Measurements from ENCODE around the gene ZNF584.
A peak's percentile ranks its signal among the peaks of the same experiment; 100 is the strongest.
"Not testable (repeated sequence)": the region's sequence is repeated elsewhere in the genome, so short reads cannot be mapped to it uniquely, and the experiment has no call there.

ZNF584 gene

DNA sequence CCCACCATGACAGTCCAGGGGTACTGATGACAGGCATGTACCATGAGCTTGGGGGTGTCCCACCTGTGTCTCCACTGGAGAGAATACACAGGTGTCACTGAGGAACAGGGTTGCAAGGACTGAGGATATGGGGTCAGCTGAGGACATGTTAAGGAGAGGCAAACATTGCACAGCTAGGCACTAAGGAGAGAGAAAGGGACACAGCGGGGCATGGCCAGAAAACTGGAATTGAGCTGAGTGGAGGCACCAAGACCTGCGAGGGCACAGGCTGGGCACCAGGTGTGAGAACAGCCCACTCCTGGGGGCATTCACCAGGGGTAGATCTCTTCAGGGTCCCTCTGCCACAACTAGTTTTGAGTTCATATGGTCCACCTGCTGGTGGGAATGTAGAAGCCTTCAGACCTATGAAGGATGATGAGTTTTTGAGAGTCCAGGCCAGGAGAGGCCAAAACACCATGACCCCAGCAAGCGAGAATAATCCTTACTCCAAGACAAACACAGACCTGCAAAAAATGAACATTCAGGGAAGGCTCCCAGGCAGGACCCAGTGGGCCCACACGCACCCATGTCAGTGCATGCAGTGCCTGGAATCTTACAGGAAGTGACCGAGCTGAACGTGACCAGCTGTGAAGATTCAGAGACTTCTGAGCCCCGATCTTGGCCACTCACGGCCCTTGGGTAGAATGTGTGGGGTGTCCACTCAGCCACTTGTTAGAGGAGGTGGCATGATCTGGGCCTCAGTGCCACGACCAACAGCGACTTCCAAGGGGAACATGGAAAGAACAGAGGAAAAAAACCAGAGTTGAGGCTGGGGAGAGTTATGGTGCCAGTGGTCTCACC lies 1.4 kb upstream of the ZNF584 start:
- DNase-seq = no peak

DNA sequence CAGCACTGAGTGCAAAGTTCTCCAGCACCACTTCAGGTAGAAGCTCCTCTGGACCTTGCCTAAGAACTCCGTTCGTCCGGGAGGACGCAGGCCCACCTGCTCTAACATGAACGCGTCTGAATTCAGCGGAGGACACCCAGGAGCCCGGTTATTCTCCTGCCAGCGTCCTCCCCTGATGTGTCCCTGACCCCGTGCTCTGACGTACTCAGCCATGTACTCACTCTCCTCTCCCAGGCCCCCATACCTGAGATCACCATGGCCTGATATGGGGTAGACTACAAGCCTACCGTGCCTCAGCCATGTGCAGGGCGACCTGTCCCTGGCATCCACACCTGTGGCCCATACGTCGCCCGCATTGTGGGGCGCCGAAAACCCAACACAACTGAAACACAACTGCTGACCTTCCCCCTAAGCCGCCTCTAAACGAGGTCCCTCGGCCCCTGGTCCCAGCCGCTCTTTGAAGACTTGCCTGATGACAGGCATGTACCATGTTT lies 744 bp upstream of the ZNF584 start:
- no peak for DNase-seq

DNA sequence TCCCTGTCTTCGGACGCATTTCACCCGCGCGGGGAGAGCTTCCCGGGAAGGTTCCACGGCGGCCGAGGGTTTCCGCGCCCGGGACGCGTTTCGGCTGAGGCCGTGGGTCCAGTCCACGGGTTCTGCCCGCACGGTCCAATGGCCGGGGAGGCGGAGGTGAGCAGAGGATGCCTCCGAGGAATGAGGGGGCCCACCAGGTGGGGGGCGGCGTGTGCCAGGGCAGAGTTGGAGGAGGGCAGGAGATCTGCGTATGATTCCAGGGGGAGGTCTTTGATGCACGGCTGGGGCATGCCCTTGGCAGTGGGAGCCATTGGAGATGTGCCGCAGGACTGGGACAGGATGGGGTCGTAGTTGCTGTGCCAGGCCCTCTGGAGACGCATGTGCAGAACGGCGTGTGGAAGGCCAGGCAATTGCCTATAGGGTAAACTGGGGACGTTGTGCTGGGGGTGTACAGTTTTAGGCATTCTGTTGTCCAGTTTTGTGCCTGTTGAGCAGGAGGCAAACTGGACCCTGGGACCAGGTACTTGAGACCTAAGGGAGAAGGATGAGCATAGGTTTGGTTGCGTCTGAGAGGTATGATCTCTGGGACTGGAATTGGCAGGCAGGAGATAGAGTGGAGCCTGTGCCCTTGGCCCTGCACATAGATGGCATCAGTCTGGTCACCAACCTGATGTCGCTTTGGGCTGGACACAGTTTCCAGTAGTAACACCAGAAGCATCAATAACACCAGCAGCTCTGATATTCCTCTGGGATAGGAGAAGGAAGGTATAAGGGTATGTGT lies 751 bp downstream of the ZNF584 start:
- no peak for DNase-seq

DNA sequence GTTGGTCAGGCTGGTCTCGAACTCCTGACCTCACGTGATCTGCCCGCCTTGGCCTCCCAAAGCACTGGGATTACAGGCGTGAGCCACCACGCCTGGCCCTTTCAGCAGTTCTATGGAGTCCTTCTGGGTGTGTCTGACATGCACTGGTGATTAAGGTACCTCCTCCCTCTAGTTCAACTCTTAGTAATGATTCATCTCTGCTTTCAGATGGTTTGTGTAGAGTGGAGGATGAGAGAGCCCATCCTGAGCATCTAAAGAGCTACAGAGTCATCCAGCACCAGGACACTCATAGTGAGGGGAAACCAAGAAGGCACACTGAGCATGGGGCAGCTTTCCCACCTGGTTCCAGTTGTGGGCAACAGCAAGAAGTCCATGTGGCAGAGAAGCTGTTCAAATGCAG lies 8.2 kb downstream of the ZNF584 start:
- no peak for DNase-seq

DNA sequence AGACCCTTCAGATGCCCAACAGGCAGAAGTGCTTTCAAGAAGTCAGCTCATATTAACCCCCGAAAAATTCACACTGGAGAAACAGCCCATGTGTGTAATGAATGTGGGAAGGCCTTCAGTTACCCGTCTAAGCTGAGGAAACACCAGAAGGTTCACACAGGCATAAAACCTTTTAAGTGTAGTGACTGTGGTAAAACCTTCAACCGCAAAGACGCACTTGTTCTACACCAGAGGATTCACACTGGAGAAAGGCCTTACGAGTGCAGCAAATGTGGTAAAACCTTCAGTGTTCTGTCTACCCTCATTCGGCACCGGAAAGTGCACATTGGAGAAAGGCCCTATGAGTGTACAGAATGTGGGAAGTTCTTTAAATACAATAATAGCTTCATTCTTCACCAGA lies 8.6 kb downstream of the ZNF584 start:
- DNase-seq = no peak

DNA sequence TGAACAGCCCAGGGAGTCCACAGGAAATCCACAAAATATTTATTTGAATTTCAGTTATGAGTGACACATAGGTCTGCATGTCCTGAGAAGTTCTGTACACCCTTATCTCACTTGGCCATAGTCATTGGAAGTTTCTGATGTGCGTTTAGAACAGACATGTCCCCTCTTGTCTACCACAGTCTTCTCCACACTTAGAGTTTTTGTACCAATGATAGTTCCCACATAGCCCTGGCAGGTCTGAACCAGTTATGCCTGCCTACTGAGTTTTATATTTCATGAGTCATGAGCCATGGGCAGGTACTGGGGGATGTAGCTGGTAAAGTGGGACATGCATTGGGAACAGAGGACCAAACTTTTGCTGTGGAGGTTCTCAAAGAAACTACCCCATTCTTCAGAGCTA lies 20.2 kb downstream of the ZNF584 start:
- no peak for DNase-seq

DNA sequence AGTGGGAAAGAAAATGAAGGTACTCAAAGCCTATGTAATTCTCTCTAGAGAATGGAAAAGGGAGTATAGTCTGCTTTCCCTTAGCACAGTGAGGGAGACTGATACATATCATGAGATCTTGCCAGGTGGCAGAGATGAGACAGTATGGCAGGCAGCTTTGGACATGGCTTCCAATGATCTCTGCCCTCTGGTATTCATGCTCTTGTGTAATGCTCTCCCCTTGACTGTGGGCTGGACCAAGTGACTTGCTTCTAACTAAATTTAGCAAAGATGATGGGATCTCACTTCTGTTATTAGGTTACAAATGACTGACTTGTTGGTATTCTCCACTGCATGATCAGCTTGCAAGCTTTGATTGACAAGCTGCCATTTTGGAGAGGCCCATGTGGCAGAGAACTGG lies 21.3 kb downstream of the ZNF584 start:
- no peak for DNase-seq

DNA sequence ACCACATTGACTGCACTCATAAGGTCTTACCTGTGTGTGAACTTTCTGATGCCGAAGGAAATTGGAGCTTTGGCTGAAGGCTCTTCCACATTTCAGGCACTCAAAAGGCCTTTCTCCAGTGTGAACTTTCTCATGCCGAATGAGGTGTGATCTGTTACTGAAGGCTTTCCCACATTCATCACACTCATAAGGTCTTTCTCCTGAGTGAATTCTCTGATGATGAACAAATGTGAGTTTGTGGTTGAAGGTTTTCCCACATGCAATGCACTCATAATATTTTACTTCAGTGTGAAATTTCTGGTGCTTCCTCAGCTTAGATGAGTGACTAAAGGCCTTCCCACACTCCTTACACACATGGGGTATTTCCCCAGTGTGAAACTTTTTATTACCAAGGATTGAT lies 25.8 kb downstream of the ZNF584 start:
- DNase-seq = no peak

DNA sequence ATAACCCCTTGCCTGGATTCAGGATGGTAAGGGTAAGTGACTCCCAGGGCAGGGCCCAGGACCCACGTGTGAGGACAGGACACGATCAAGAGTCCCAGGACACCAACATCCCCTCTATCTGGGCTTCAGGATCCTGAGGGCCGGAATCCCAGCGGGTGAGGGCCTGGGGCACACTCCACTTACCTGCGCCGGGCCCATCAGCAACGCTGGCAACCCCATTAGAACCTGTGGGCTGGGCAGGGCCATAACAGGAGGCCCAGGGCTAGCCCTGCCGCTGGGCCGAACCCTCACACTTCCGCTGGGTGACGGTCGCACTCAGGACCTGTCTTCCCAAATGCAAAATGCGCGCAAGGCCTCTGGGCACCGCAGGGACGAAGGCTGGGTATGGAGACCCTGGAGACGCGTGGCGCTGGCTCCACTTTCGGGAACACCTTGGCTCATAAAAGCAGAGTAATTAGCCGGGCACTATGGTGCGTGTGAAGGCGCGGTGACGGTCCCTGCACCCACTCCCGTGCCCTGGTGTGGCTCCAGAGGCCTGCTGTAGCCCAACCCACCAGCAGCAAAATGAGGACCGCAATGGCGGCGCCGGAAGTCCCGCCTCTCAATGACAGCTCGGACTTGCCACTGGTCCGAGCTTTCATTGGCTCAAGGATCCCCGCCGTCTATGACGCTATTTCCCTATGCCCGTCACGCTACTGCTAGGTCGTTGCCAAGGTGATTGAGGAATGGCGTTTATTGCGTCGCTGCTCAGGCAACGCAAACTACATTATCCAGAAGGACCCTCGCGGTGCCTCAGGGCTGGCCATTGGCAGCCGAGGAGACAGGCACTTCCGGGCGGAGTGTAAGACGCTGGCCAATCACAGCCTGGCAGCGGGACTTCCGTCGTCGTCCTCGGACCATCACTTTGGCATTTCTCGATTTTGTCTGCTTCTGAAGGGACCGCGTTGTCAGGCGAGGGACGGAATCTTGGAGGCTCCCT lies 31.4 kb downstream of the ZNF584 start, which contains the start of gene ZNF132:
Gene ZNF132, minus strand, starts transcription at position 578 of the 979 bp plus-strand sequence. Its CDS starts 332 bp downstream, at position 246.
- peak; percentile 99 for DNase-seq

DNA sequence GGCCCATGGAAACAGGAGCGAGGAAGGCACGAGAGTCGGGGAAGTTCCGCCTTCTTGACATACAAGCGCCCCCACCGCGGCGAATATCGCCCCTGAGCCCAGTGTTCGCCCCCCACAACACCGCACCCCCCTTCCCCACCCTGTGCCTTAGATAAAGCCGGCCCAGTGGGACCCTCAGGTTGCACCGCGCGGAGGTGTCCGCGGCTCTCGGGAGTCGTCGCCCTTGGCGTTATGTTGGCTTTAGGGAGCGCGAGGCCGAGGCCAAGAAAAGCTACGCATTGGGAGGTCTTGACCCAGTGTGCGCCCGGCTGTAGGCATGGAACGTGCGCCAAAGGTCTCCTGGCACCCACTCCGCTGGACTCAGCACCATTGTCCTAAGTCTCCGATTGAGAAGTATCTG lies 32.1 kb downstream of the ZNF584 start:
- no peak for DNase-seq

DNA sequence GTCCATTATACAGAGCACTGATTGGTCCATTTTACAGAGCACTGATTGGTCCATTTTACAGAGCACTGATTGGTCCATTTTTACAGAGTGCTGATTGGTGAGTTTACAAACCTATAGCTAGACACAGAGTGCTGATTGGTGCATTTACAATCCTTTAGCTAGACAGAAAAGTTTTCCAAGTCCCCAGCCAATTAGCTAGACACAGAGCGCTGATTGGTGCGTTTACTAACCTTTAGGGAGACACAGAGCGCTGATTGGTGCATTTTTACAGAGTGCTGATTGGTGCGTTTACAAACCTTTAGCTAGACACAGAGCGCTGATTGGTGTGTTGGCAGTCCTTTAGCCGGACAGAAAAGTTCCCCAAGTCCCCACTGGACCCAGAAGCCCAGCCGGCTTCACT lies 34.5 kb downstream of the ZNF584 start:
- DNase-seq = not testable (repeated sequence)

DNA sequence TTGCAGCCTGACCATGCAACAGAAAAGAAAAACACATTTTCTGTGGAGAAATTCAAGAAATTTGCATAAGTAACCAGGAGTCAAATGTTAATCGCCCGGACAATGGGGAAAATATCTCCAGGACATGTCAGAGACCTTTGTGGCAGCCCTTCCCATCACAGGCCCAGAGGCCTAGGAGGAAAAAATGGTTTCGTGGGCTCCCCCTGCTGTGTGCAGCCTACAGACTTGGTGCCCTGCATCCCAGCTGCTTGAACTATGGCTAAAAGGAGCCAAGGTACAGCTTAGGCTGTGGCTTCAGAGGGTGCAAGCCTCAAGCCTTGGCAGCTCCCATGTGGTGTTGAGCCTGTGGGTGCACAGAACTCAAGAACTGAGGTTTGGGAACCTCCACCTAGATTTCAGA lies 40.4 kb downstream of the ZNF584 start:
- DNase-seq = not testable (repeated sequence)

DNA sequence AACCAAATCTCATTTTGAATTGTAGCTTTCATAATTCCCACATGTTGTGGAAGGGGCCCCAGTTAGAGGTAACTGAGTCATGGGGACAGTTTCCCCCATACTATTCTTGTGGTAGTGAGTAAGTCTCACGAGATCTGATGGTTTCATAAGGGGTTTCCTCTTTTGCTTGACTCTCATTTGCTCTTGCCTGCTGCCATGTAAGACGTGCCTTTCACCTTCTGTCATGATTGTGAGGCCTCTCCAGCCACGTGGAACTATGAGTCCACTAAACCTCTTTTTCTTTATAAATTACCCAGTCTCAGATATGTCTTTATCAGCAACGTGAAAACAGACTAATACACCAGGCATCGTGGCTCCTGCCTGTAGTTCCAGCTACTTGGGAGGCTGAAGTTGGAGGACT lies 41.5 kb downstream of the ZNF584 start:
- not testable (repeated sequence) for DNase-seq

DNA sequence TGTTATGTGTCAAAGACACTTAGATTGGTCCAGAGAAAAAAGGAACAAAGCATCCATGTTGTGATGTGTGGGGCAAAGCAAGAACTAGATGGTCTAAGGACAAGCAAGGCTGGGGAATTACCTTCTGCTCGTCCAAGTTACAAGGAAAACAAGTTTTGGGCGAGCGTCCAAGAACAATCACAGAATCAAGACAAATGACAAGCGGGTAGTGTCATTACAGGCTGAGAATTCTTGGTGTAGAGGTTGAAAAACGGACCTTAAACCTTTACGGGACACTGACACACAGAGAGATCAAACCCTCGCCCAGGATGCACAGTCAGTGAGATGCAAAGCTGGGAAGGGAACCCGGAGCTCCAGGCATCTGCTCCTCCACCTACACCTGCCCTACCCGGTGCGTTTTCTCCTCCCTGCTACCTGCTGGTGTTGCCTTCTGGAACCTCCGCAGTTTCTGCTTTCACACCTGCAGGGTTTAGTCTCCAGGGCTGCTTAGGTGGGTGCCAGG lies 42.5 kb downstream of the ZNF584 start:
- no peak for DNase-seq

DNA sequence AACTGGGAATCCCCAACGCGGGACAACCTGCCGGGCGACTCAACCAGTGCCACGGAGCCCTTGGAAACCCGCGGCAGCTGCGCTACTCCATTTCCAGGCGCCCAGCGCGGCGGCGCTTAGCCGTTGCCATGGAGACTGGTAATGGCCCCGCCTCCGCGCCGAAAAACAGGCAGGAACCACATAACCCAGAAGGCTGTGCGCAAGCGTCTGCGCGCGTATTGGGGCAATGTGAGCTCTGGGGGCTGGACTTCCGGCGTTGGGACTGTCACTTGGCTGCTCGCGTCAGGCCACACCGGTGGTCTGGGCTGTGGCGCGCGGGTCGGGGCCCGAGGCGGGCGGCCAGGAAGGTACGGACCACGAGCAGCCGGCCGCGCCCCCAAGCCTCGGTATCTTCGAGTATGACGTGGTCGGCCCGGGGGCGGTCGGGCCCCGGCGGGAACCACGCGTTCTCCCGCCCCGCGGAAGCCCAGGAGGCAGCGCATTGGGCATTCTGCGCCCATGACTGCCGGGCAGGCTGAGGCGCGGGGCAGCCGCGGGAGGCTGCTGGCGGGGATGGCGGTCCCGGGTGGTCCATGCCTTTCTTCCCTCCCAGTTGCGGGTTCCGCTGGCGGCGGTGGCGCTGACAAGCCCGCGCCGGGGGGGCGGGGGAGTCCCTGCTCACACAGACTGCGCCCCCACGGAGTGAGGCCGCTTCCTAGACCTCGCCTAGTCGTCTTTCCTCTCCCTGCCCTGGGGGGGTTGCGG lies 43.1 kb downstream of the ZNF584 start, which contains the start of gene ZNF324B:
Gene ZNF324B, plus strand, starts transcription at position 265 of the 744 bp plus-strand sequence. CDS start 2,080 bp downstream, outside the sequence.
- peak; percentile 97 for DNase-seq

DNA sequence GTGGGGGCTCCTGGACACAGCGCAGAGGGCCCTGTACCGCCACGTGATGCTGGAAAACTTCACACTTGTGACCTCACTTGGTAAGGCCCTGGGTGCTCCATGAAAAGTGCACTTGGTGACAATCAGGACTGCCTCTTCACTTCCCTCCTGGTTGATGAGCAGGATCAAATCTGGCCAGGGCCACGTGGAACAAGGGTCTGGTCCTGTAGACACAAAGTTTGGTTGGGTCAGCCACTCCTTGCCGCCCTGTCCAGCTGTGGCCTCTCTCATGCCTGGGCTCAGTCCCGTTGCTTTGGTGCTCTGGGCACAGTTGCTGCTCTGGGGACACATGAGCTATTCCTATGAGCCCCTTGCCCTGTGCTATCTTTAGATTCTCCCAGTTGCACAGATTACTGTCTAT lies 45.3 kb downstream of the ZNF584 start:
- DNase-seq = no peak

DNA sequence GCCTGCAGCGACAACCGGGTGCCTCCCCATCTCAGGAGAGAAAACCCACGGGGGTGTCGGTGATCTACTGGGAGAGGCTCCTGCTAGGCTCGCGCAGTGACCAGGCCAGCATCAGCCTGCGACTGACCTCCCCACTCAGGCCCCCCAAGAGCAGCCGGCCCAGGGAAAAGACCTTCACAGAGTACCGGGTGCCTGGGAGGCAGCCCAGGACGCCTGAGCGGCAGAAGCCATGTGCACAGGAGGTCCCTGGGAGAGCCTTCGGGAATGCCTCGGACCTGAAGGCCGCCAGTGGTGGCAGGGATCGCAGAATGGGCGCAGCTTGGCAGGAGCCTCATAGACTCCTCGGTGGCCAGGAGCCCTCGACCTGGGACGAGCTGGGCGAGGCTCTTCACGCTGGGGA lies 46.9 kb downstream of the ZNF584 start:
- no peak for DNase-seq

DNA sequence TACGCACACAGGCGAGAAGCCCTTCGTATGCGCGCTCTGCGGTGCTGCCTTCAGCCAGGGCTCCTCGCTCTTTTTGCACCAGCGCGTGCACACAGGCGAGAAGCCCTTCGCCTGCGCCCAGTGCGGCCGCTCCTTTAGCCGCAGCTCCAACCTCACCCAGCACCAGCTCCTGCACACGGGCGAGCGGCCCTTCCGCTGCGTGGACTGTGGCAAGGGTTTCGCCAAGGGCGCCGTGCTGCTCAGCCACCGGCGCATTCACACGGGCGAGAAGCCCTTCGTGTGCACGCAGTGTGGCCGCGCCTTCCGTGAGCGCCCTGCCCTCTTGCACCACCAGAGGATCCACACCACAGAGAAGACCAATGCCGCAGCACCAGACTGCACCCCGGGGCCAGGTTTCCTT lies 47.7 kb downstream of the ZNF584 start:
- DNase-seq = no peak

DNA sequence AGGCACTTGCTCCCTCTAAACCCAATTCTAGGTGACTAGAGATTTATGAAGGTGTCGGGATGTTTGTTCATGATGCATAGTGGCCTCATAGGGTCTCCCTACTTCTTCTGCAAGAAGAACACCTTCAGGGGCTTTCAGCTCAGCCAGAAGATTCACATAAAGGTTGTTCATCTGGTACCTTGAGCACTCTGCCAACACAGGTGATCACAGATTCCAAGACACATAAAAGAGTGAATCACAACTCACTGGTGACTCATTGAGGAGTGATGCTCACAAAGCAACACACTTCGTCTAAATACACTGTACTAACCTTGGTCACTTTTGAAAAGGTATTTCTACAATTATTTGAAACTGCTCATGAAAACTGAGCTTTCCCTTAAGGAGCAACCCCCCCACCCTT lies 51.6 kb downstream of the ZNF584 start:
- no peak for DNase-seq

DNA sequence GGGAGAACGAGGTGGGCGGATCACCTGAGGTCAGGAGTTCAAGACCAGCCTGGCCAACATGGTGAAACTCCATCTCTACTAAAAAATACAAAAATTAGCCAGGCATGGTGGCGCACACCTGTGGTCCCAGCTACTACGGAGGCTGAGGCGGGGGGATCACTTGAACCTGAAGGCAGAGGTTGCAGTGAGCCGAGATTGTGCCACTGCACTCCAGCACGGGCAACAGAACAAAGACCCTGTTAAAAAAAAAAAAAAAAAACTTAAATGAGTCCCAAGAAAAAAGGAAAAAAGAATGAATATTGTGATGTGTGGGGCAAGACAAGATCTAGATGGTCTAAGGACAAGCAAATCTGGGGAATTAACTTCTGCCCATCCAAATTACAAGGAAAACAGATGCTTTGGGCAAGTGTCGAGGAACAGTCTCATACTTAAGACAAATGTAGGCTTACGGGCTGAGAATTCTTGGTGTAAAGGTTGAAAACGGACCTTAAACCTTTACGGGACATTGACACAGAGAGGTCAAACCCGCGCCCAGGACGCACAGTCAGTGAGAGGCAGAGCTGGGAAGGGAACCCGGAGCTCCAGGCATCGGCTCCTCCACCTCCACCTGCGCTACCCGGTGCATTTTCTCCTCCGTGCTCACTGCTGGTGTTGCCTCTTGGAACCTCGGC lies 57.8 kb downstream of the ZNF584 start:
- DNase-seq = no peak

Measured in CD4-positive, alpha-beta T cell treated with Interleukin-21 for 1 hour (primary cell).